A549 (cell line): ENCODE data around the gene MRAS.

Experiments used
- CBX2 ChIP-seq: fragments of 200-600 bp; sonication (generic); IDR thresholded peaks from 2 replicates; pipeline ENCODE4 v1.6.1; 2016; ENCODE audit warnings: low read depth, mild to moderate bottlenecking, borderline replicate concordance
- CTCF ChIP-seq: fragments of >200 bp; sonication (Bioruptor Twin); formaldehyde crosslinking; IDR thresholded peaks from 3 replicates; pipeline ENCODE4 v1.5.1; 2016
- EHMT2 ChIP-seq: fragments of 200-600 bp; sonication (generic); IDR thresholded peaks from 2 replicates; pipeline ENCODE4 v1.6.1; 2016; ENCODE audit warnings: antibody characterized with exemption, low read depth, mild to moderate bottlenecking, moderate library complexity
- EP300 ChIP-seq, 2 experiments: fragments of >200 bp; sonication (Bioruptor Twin); formaldehyde crosslinking; IDR thresholded peaks; 2 replicates in 1 of 2; 3 replicates in 1 of 2; pipeline ENCODE4 v1.6.1; 2016 to 2017
- HDAC2 ChIP-seq: fragments of 200-600 bp; sonication (generic); IDR thresholded peaks from 2 replicates; pipeline ENCODE4 v1.6.1; 2016
- JUNB ChIP-seq: fragments of >200 bp; sonication (Bioruptor Twin); formaldehyde crosslinking; IDR thresholded peaks from 2 replicates; pipeline ENCODE4 v1.6.1; 2016
- MYC ChIP-seq: IDR thresholded peaks from 2 replicates; pipeline ENCODE4 v1.6.1; 2012; ENCODE audit warnings: mild to moderate bottlenecking, inconsistent platforms, low read length, improper control_type of control experiment, borderline replicate concordance
- POLR2AphosphoS2 ChIP-seq: conservative IDR thresholded peaks from 2 replicates; pipeline ENCODE4 v1.6.1; 2012; ENCODE audit warnings: low read length, improper control_type of control experiment, inconsistent platforms
- RARB ChIP-seq: fragments of 250-450 bp; sonication (Bioruptor Pico); IDR thresholded peaks from 2 replicates; pipeline ENCODE4 v1.8.0; 2021; ENCODE audit warnings: mild to moderate bottlenecking, moderate library complexity
- REST ChIP-seq: fragments of 200-600 bp; sonication (generic); IDR thresholded peaks from 2 replicates; pipeline ENCODE4 v1.6.1; 2016; ENCODE audit warnings: antibody characterized with exemption, mild to moderate bottlenecking, moderate library complexity
- RFX5 ChIP-seq: fragments of 450-650 bp; IDR thresholded peaks from 2 replicates; pipeline ENCODE4 v1.7.1; 2014; ENCODE audit warnings: antibody characterized with exemption, mild to moderate bottlenecking, moderate library complexity

- no peak for TF ChIP-seq CTCF
- TF ChIP-seq EP300 (IDR thresholded peaks at IDR 0.05): no peak
- no peak for TF ChIP-seq HDAC2
- no peak for TF ChIP-seq REST
- TF ChIP-seq RARB (CRISPR knock-in tag): no peak
- TF ChIP-seq EHMT2: no peak
- no peak for TF ChIP-seq RFX5
- TF ChIP-seq CBX2: no peak
- TF ChIP-seq POLR2AphosphoS2: no peak
- TF ChIP-seq MYC: no peak
- TF ChIP-seq JUNB: no peak
Observed at GRCh38 chr3:138351151-138351550, 2.8 kb downstream of the MRAS start.
